Retina (tissue), 1 donor: Measurements from ENCODE around the gene APCDD1L.

ENCODE experiments used
- DNase-seq: peaks from one replicate; pipeline ENCODE4 v3.0.0-alpha.2; 2016

Gene APCDD1L

GRCh38 chr20:58483470-58483869, 31.7 kb downstream of the APCDD1L start:
- no peak for DNase-seq

GRCh38 chr20:58483051-58483450, 32.1 kb downstream of the APCDD1L start:
- no peak for DNase-seq

- no peak for DNase-seq
Measured at GRCh38 chr20:58482416-58482815, 32.8 kb downstream of the APCDD1L start.

GRCh38 chr20:58481481-58482021, 33.6 kb downstream of the APCDD1L start:
- peak; percentile 75 for DNase-seq

GRCh38 chr20:58480551-58481336, 34.5 kb downstream of the APCDD1L start:
- DNase-seq, result no peak

GRCh38 chr20:58479726-58480440, 35.3 kb downstream of the APCDD1L start:
- DNase-seq, result no peak

GRCh38 chr20:58478141-58478805, 36.9 kb downstream of the APCDD1L start:
- DNase-seq, result no peak

- no peak for DNase-seq
Measured at GRCh38 chr20:58475466-58475865, 39.7 kb downstream of the APCDD1L start.

- DNase-seq, result no peak
Measured at GRCh38 chr20:58473453-58474425, 41.5 kb downstream of the APCDD1L start.

- no peak for DNase-seq
Measured at GRCh38 chr20:58472273-58473018, 42.8 kb downstream of the APCDD1L start.

- DNase-seq, result peak; percentile 92
Measured at GRCh38 chr20:58471193-58472164, 43.7 kb downstream of the APCDD1L start.

GRCh38 chr20:58470336-58471192, 44.6 kb downstream of the APCDD1L start:
- DNase-seq, result no peak

GRCh38 chr20:58469616-58470015, 45.6 kb downstream of the APCDD1L start:
- no peak for DNase-seq

GRCh38 chr20:58467572-58468527, 47.3 kb downstream of the APCDD1L start:
- no peak for DNase-seq

- no peak for DNase-seq
Measured at GRCh38 chr20:58466729-58467571, 48.2 kb downstream of the APCDD1L start.

GRCh38 chr20:58466095-58466708, 49.0 kb downstream of the APCDD1L start:
- no peak for DNase-seq

- no peak for DNase-seq
Measured at GRCh38 chr20:58464838-58465237, 50.4 kb downstream of the APCDD1L start.
